LNCAP (cell line): ENCODE data around the gene ZNF334.

Experiments used
- TF ChIP-seq, protein P1 (sequence below): fragments of 450-650 bp; IDR thresholded peaks from 2 replicates; pipeline ENCODE4 v1.5.1; 2017; ENCODE audit warnings: mild to moderate bottlenecking

Gene ZNF334

DNA sequence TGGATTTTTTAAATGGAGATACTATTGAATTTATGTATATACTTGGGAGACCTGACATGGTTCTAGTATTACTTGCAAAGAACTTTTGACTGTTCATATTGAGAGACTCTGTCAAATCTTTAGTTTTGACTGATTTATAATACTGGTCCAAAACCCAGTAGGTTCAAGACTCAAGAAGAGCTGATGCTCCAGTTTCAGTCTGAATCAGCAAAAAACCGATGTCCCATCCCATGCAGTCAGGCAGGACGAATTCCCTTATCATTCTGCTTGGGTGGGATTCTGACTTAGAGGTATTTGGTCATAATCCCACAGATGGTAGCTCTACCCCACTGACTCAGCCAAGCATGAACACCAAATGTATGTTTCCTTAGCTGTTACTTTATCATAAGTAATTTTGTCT, 29.5 kb downstream of the ZNF334 start:
- TF ChIP-seq, protein P1, sequence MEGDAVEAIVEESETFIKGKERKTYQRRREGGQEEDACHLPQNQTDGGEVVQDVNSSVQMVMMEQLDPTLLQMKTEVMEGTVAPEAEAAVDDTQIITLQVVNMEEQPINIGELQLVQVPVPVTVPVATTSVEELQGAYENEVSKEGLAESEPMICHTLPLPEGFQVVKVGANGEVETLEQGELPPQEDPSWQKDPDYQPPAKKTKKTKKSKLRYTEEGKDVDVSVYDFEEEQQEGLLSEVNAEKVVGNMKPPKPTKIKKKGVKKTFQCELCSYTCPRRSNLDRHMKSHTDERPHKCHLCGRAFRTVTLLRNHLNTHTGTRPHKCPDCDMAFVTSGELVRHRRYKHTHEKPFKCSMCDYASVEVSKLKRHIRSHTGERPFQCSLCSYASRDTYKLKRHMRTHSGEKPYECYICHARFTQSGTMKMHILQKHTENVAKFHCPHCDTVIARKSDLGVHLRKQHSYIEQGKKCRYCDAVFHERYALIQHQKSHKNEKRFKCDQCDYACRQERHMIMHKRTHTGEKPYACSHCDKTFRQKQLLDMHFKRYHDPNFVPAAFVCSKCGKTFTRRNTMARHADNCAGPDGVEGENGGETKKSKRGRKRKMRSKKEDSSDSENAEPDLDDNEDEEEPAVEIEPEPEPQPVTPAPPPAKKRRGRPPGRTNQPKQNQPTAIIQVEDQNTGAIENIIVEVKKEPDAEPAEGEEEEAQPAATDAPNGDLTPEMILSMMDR, result no peak

DNA sequence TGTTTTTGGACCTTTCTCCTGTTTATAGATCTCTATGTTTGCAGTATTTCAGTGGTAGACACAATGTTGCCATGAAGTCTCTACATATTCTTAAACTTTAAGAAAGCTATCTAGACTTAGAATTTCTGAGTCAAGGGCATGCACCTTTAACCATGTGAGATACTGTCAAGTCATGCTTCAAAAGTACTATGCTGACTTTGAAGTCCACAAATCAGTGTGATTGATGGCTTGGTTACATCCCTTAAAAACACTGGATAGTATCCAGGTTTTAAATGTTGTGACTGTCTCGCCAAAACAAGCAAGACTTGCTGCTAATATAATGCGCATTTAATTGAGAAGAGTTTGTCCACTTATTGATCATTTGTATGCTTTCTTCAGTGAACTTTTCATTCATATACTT, 30.5 kb downstream of the ZNF334 start:
- TF ChIP-seq, protein P1, result no peak

DNA sequence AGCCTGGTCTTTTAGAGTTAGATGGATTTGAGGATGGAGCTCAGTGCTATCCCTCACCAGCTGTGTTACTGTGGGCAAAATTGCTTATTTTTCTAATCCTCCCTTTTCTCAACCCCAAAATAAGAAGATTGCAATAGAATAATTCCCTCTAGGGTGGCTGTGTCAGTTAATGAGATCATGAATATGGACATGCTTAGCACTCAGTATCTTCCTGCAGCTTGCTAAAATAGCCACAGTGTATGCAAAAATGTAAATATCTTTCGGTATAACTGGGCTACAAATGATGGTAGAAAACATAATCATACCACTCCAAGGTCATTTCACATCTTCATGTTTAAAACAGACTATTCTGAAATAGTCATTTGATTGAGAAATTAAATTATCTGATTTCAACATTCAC, 35.7 kb downstream of the ZNF334 start:
- TF ChIP-seq, protein P1, result no peak

GRCh38 chr20:46477225-46477624, 36.1 kb downstream of the ZNF334 start:
- TF ChIP-seq, protein P1, result no peak

GRCh38 chr20:46468508-46468907, 44.9 kb downstream of the ZNF334 start:
- TF ChIP-seq, protein P1, result no peak

DNA sequence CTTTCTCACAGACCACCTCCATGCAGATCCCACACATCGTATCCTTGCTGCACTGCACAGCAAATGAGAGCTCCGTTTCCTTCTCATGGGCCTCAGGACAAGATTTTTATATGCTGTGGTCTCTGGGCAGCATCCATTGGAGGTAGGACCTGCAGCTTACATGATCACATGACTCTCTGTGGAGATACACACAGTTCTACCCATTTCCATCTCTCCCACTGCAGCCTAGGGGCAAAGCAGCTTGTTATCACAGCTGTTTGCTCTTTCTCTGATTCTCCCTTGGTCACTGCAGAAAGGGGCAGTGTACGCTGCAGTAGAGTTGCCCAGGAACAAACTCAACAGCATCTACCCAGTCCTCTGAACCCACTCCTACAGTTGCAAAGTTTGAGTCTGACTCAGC, 48.9 kb downstream of the ZNF334 start:
- TF ChIP-seq, protein P1, result no peak

- TF ChIP-seq, protein P1, result no peak
These were observed 49.5 kb downstream of the ZNF334 start for GRCh38 chr20:46463852-46464251.

GRCh38 chr20:46461808-46462207, 51.6 kb downstream of the ZNF334 start:
- TF ChIP-seq, protein P1, result no peak
